Spleen (tissue), 11 donors: Measurements from ENCODE around the gene PDZK1IP1. TPM values are rescaled to one million over a fixed set of nuclear protein-coding genes. Genes with fewer than 3 reads are reported as not detected.
"Not testable (repeated sequence)": the region's sequence is repeated elsewhere in the genome, so short reads cannot be mapped to it uniquely, and the experiment has no call there.

ENCODE experiments used
- DNase-seq: peaks from one replicate; pipeline ENCODE4 v3.0.0-alpha.2; 2020
- H3K27ac ChIP-seq, 8 donors: fragments of 200-600 bp; sonication (generic) in 7 of 8; 1 replicate in 4 of 8; 2 replicates in 4 of 8; pipeline versions ENCODE4 v1.5.0 to v1.8.0; 2016 to 2021; ENCODE audit warnings: inconsistent platforms in 4 of 8, mild to moderate bottlenecking in 4 of 8, moderate library complexity in 1 of 8
- H3K27me3 ChIP-seq, 7 donors: fragments of 200-600 bp; sonication (generic) in 6 of 7; replicated peaks in 1 of 7; 1 replicate in 4 of 7; 2 replicates in 3 of 7; pipeline versions ENCODE4 v1.5.0 to v1.8.0; 2016 to 2021; ENCODE audit warnings: inconsistent platforms in 3 of 7, mild to moderate bottlenecking in 1 of 7
- H3K36me3 ChIP-seq, 6 donors: fragments of 200-600 bp; sonication (generic) in 5 of 6; 1 replicate in 4 of 6; 2 replicates in 2 of 6; pipeline versions ENCODE4 v1.5.0 to v1.8.0; 2016 to 2021; ENCODE audit warnings: inconsistent platforms in 2 of 6
- H3K4me1 ChIP-seq, 6 donors: fragments of 200-600 bp; sonication (generic) in 5 of 6; 1 replicate in 3 of 6; 2 replicates in 3 of 6; pipeline versions ENCODE4 v1.5.0 to v1.8.0; 2016 to 2021; ENCODE audit warnings: inconsistent platforms in 3 of 6
- H3K4me3 ChIP-seq, 8 donors: fragments of 200-600 bp; sonication (generic) in 7 of 8; 1 replicate in 4 of 8; 2 replicates in 4 of 8; pipeline versions ENCODE4 v1.5.0 to v1.8.0; 2016 to 2021; ENCODE audit warnings: inconsistent platforms in 4 of 8, mild to moderate bottlenecking in 4 of 8, moderate library complexity in 2 of 8
- H3K9me3 ChIP-seq, 8 donors: fragments of 200-600 bp; sonication (generic) in 7 of 8; 1 replicate in 4 of 8; 2 replicates in 4 of 8; pipeline versions ENCODE4 v1.5.0 to v1.8.0; 2016 to 2021; ENCODE audit warnings: inconsistent platforms in 4 of 8
- CTCF ChIP-seq, 11 experiments: fragments of 200-600 bp in 7 of 11; fragments of 450-650 bp in 4 of 11; sonication (generic) in 4 of 11; IDR thresholded peaks in 8 of 11; conservative IDR thresholded peaks in 3 of 11; 1 replicate in 7 of 11; 2 replicates in 4 of 11; pipeline versions ENCODE4 v1.4.0 to v1.8.0; 2016 to 2021; ENCODE audit warnings: antibody characterized with exemption in 11 of 11, inconsistent platforms in 4 of 11, mild to moderate bottlenecking in 1 of 11
- POLR2A ChIP-seq, 3 donors: fragments of 450-650 bp; IDR thresholded peaks; one replicate each; pipeline ENCODE4 v1.5.1; 2017; ENCODE audit warnings: antibody characterized with exemption in 3 of 3, mild to moderate bottlenecking in 1 of 3
- POLR2AphosphoS5 ChIP-seq, 3 donors: sonication (generic); formaldehyde crosslinking; IDR thresholded peaks; one replicate each; pipeline ENCODE4 v1.5.1; 2017; ENCODE audit warnings: antibody characterized with exemption in 3 of 3
- WGBS, 5 donors: extraction: QIAGEN DNeasy Blood & Tissue Kit in 3 of 5; methylation state at CpG; one replicate each; pipeline versions ENCODE4 v1.1.5 to v1.1.7; 2013 to 2018; 5-methylcytosine and 5-hydroxymethylcytosine counted together
- intact Hi-C: fragments of 100-400 bp; cut with DNase I; formaldehyde crosslinking; loops from one replicate; pipeline ENCODE4 v1.15.0; 2023; ENCODE audit warnings: low total_unique reads
- polyA plus RNA-seq, 3 donors: library from polyadenylated mRNA; stranded (reverse); fragments of 200-250 nt; gene quantifications; one replicate each; pipeline ENCODE4 v1.2.1, GENCODE V29; 2013
- total RNA-seq, 7 donors: library from RNA; depleted of rRNA in 3 of 7; stranded (reverse); fragments of >200 nt in 3 of 7; fragmentation: NEBNext Ultra II Directional in 4 of 7; extraction: Animal tissue kit (Norgen Biotek cat#: 25700) in 4 of 7; gene quantifications; one replicate each; pipeline versions ENCODE4 v1.1.0 to v1.2.1, GENCODE V29; 2016 to 2021
- donor health status: healthy with polysubstance abuse.
- donor health status: DM: no; HTN: no; CAD: no; lungs with moderate emphysema.
- donor health status: DM: no; HTN: no; CAD: no.
- donor health status: Bipolar disorder and iron deficiency.
- donor health status: healthy.
- donor health status: DM: no; HTN: no; CAD: no.
- donor health status: DM: yes; HTN: yes; CAD: no.

The PDZK1IP1 gene
- total and polyA plus RNA-seq, 10 donors = 0.22 to 11.0 (median 3.6) TPM

DNA sequence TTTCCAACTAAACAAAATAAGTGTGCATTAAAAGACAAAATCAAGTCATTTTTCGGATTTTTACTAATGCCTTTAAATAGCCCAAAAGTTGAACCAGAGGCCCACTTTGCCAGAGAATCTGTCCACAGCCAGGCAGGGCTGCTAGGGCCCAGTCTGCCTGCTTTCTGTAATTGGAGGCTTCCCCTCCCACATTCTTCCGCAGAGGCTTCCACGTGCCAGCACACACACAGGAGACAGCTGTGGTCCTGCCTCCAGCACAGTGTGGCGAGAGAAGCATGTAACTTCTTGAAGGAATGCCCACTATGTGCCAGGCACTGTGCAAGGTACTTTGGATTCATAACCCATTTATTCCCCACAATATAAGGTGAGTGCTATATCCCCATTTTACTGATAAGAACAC, 11.3 kb upstream of the PDZK1IP1 start:
- no peaks in the 10 kb centered on the region for H3K4me1 ChIP-seq
- H3K4me3 ChIP-seq = no peak overlapping the region
- no peaks in the 10 kb centered on the region for H3K36me3 ChIP-seq
- intact Hi-C loops = no loop called here
- 44 to 63% (median 54%) methylated on average over 4 of the region's 4 CpGs for WGBS, 5 donors
- no peak for TF ChIP-seq POLR2A (IDR thresholded peaks at IDR 0.05)
- no peak for DNase-seq
- H3K9me3 ChIP-seq = peaks cover 0 to 8% (median 0%) of the 10 kb centered on the region in 8 donors
- H3K27me3 ChIP-seq = peaks cover 0 to 50% (median 0%) of the 10 kb centered on the region in 7 donors
- H3K27ac ChIP-seq = no peak overlapping the region

- Histone ChIP-seq H3K4me3 (no peak overlapping the region), H3K9me3 (peaks cover 0 to 7% (median 0%) of the 10 kb centered on the region in 8 donors), H3K36me3 (no peaks in the 10 kb centered on the region), H3K27me3 (peaks cover 0 to 29% (median 0%) of the 10 kb centered on the region in 7 donors), H3K27ac (no peak overlapping the region), H3K4me1 (peaks cover 0 to under 1% (median under 1%) of the 10 kb centered on the region in 6 donors)
- intact Hi-C loops = loop anchor here (10.0 kb wide), 1 partner anchor 227 kb away; no protein-coding TSS in a partner anchor
- TF ChIP-seq POLR2A (IDR thresholded peaks at IDR 0.05) (no peak), CTCF (IDR thresholded peaks at IDR 0.05 in 8 of 11, conservative IDR thresholded peaks at IDR 0.05 in 3 of 11) (no peak), POLR2AphosphoS5 (IDR thresholded peaks at IDR 0.05) (no peak)
- DNase-seq = peak; percentile 6
- 75 to 93% (median 86%) methylated on average over 4 of the region's 4 CpGs for WGBS, 5 donors
These were observed 8.4 kb upstream of the PDZK1IP1 start for GRCh38 chr1:47198214-47198613.

DNA sequence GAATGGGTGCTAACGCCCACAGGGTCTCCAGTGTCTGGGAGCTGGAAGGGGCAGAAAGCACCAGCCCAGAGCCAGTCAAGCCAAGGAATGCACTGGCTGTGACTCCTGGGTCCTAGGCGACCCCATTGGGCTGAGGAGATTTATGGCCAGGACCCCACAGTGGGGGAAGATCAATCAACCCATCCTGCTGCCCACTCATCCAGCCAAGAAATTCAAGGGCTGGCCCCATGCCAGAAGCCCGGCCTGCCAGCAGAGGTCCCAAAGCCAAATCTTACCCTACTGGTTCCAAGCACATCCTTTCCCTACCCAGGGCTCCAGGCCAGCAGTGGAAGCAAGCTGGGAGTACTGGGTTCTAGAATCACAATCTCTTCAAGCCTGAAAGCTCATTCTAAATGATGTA, 6.8 kb upstream of the PDZK1IP1 start:
- peak; percentile 50 for DNase-seq
- no peak overlapping the region for H3K27ac ChIP-seq
- peaks cover 0 to 29% (median 0%) of the 10 kb centered on the region in 7 donors for H3K27me3 ChIP-seq
- TF ChIP-seq POLR2A (IDR thresholded peaks at IDR 0.05) (no peak), CTCF (IDR thresholded peaks at IDR 0.05 in 8 of 11, conservative IDR thresholded peaks at IDR 0.05 in 3 of 11) (no peak), POLR2AphosphoS5 (IDR thresholded peaks at IDR 0.05) (no peak)
- 43 to 74% (median 61%) methylated on average over 3 of the region's 3 CpGs for WGBS, 5 donors
- no peak overlapping the region for H3K4me3 ChIP-seq
- H3K4me1 ChIP-seq = peaks cover 0 to 16% (median 10%) of the 10 kb centered on the region in 6 donors
- no peaks in the 10 kb centered on the region for H3K36me3 ChIP-seq
- no peaks in the 10 kb centered on the region for H3K9me3 ChIP-seq
- intact Hi-C loops = loop anchor here (10.0 kb wide), 1 partner anchor 228 kb away; no protein-coding TSS in a partner anchor

DNA sequence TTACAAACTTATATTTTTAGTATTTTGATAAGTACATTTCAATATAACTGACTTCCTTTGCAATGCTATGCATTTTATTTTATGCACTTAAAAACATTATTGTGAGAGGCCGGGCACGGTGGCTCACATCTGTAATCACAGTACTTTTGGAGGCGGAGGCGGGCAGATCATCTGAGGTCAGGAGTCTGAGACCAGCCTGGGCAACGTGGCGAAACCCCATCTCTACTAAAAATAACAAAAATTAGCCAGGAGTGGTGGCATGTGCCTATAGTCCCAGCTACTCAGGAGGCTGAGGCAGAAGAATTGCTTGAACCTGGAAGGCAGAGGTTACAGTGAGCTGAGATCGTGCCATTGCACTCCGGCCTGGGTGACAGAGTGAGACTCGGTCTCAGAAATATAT, 6.1 kb upstream of the PDZK1IP1 start:
- intact Hi-C loops = loop anchor here (10.0 kb wide), 1 partner anchor 229 kb away; no protein-coding TSS in a partner anchor
- not testable (repeated sequence) for H3K27ac ChIP-seq, H3K9me3 ChIP-seq, H3K4me3 ChIP-seq, H3K36me3 ChIP-seq
- Histone ChIP-seq H3K4me1 (peaks cover 0 to 17% (median 11%) of the 10 kb centered on the region in 6 donors), H3K27me3 (peaks cover 0 to 25% (median 0%) of the 10 kb centered on the region in 7 donors)
- DNase-seq = peak; percentile 34
- 84 to 91% (median 88%) methylated on average over 9 of the region's 9 CpGs for whole genome bisulfite sequencing, 5 donors

- peaks cover 0 to 30% (median 11%) of the 10 kb centered on the region in 6 donors for H3K4me1 ChIP-seq
- no peaks in the 10 kb centered on the region for H3K36me3 ChIP-seq
- H3K4me3 ChIP-seq = no peak overlapping the region
- H3K27me3 ChIP-seq = peaks cover 0 to 20% (median 0%) of the 10 kb centered on the region in 7 donors
- peak; percentile 11 for DNase-seq
- H3K27ac ChIP-seq = no peak overlapping the region
- TF ChIP-seq POLR2A (IDR thresholded peaks at IDR 0.05) (no peak), POLR2AphosphoS5 (IDR thresholded peaks at IDR 0.05) (no peak), CTCF (IDR thresholded peaks at IDR 0.05 in 8 of 11, conservative IDR thresholded peaks at IDR 0.05 in 3 of 11) (no peak)
- H3K9me3 ChIP-seq = no peaks in the 10 kb centered on the region
- intact Hi-C loops = loop anchor here (5.0 to 10.0 kb wide), 2 partner anchors 68 to 230 kb away; no protein-coding TSS in a partner anchor
These were observed 4.5 kb upstream of the PDZK1IP1 start for GRCh38 chr1:47194311-47194710.

DNA sequence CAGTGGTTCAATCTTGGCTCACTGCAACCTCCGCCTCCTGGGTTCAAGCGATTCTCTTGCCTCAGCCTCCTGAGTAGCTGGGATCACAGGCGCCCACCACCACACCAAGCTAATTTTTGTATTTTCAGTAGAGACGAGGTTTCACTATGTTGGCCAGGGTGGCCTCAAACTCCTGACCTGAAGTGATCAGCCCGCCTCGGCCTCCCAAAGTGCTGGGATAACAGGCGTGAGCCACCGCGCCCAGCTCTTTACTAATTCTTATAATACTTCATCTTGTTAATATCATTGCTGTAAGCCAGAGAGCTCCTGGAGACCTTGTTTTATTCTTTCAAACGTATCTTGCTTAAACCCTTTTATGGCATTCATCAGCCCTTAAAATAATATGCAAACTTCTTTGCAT, 3.7 kb upstream of the PDZK1IP1 start:
- not testable (repeated sequence) for H3K9me3 ChIP-seq, H3K4me3 ChIP-seq, H3K27ac ChIP-seq, H3K36me3 ChIP-seq
- Histone ChIP-seq H3K4me1 (peaks cover 0 to 30% (median 11%) of the 10 kb centered on the region in 6 donors), H3K27me3 (peaks cover 0 to 12% (median 0%) of the 10 kb centered on the region in 7 donors)
- 85 to 96% (median 91%) methylated on average over 10 of the region's 10 CpGs for WGBS, 5 donors
- intact Hi-C loops = loop anchor here (5.0 to 10.0 kb wide), 2 partner anchors 69 to 231 kb away; no protein-coding TSS in a partner anchor
- DNase-seq = peak; percentile 53
